KMS-11 (cell line): ENCODE results near the gene SLC24A4.

ENCODE experiments used
- H2AFZ ChIP-seq: fragments of 200-600 bp; sonication (generic); 2 replicates; pipeline ENCODE4 v1.6.1; 2016; ENCODE audit warnings: antibody characterized with exemption, mixed run types, low read depth
- H3K27ac ChIP-seq: fragments of 200-600 bp; sonication (generic); 2 replicates; pipeline ENCODE4 v1.6.1; 2016; ENCODE audit warnings: mild to moderate bottlenecking, mixed run types
- H3K27me3 ChIP-seq: fragments of 200-600 bp; sonication (generic); 2 replicates; pipeline ENCODE4 v1.6.1; 2017; ENCODE audit warnings: mild to moderate bottlenecking, low read depth, mixed run types, moderate library complexity; ENCODE audit not compliant: insufficient read depth
- H3K36me3 ChIP-seq: fragments of 200-600 bp; sonication (generic); 2 replicates; pipeline ENCODE4 v1.6.1; 2017; ENCODE audit warnings: mild to moderate bottlenecking, mixed run types; ENCODE audit not compliant: insufficient read depth
- H3K4me1 ChIP-seq: fragments of 200-600 bp; sonication (generic); 2 replicates; pipeline ENCODE4 v1.6.1; 2016; ENCODE audit warnings: mild to moderate bottlenecking, low read depth, mixed run types; ENCODE audit not compliant: poor library complexity, severe bottlenecking
- H3K4me2 ChIP-seq: fragments of 200-600 bp; sonication (generic); 2 replicates; pipeline ENCODE4 v1.7.0; 2016; ENCODE audit warnings: mild to moderate bottlenecking, mixed run types
- H3K4me3 ChIP-seq: fragments of 200-600 bp; sonication (generic); IDR thresholded peaks from 2 replicates; pipeline ENCODE4 v1.6.1; 2017; ENCODE audit warnings: low read depth, low read length, mixed read lengths; ENCODE audit not compliant: insufficient read depth
- H3K79me2 ChIP-seq: fragments of 200-600 bp; sonication (generic); 2 replicates; pipeline ENCODE4 v1.6.1; 2016; ENCODE audit warnings: low read depth, mixed run types; ENCODE audit not compliant: insufficient read depth
- H3K9ac ChIP-seq: fragments of 200-600 bp; sonication (generic); 2 replicates; pipeline ENCODE4 v1.6.1; 2016; ENCODE audit warnings: mild to moderate bottlenecking, mixed run types
- H4K20me1 ChIP-seq: fragments of 200-600 bp; sonication (generic); 2 replicates; pipeline ENCODE4 v1.6.1; 2016; ENCODE audit warnings: mild to moderate bottlenecking, mixed run types; ENCODE audit not compliant: insufficient read depth
- TF ChIP-seq, protein P1 (sequence below): fragments of 200-600 bp; sonication (generic); conservative IDR thresholded peaks from 2 replicates; pipeline ENCODE4 v1.6.1; 2017; ENCODE audit warnings: low read depth, mild to moderate bottlenecking, antibody characterized with exemption, low read length, moderate library complexity, mixed read lengths

The SLC24A4 gene

DNA sequence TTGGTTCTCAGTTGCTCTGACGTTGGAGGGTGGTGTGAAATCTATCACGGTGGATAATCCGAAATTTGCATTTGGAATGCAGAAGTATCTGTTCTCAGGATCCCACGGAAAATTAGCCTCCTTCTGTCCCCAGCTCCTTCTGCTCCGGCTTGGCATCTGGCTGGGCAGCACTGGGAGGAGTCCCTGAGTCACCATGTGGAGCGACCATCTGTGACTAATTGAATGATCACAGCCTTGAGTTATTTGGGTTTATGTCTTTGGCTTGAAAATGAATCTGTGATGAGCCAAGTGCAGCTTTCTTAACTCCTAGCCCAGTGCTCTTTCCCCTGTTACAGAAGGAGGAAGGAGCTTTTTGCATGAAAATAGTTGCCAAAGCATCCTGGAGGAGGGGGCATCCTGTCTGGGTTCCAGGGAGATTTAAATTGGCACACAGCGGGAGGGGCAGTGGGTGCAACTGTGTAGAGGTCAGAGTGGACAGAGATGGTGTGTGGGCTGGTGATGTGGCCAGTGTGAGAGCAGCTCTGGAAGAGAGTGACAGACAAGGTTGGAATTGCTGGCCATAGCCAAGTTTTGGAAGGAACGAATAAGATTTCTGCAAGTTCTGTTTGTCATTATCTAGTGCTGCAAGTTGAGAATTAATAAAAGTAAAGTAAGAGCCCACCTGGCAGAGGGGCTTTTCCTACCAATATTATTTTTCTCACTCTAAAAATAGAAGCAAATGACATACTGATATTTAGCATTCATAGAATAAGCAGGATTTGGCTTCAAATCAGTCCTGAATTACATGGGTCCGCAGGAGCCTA, 74.4 kb downstream of the SLC24A4 start:
- H3K27me3 ChIP-seq: no peaks in the 10 kb centered on the region
- TF ChIP-seq, protein P1, sequence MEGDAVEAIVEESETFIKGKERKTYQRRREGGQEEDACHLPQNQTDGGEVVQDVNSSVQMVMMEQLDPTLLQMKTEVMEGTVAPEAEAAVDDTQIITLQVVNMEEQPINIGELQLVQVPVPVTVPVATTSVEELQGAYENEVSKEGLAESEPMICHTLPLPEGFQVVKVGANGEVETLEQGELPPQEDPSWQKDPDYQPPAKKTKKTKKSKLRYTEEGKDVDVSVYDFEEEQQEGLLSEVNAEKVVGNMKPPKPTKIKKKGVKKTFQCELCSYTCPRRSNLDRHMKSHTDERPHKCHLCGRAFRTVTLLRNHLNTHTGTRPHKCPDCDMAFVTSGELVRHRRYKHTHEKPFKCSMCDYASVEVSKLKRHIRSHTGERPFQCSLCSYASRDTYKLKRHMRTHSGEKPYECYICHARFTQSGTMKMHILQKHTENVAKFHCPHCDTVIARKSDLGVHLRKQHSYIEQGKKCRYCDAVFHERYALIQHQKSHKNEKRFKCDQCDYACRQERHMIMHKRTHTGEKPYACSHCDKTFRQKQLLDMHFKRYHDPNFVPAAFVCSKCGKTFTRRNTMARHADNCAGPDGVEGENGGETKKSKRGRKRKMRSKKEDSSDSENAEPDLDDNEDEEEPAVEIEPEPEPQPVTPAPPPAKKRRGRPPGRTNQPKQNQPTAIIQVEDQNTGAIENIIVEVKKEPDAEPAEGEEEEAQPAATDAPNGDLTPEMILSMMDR: no peak
- no peaks in the 10 kb centered on the region for H3K36me3 ChIP-seq
- H3K4me3 ChIP-seq: no peak overlapping the region
- H4K20me1 ChIP-seq: no peaks in the 10 kb centered on the region
- no peak overlapping the region for H3K4me2 ChIP-seq
- H3K27ac ChIP-seq: no peak overlapping the region
- H3K4me1 ChIP-seq: no peaks in the 10 kb centered on the region
- no peaks in the 10 kb centered on the region for H3K79me2 ChIP-seq
- H2AFZ ChIP-seq: no peak overlapping the region
- H3K9ac ChIP-seq: no peak overlapping the region

DNA sequence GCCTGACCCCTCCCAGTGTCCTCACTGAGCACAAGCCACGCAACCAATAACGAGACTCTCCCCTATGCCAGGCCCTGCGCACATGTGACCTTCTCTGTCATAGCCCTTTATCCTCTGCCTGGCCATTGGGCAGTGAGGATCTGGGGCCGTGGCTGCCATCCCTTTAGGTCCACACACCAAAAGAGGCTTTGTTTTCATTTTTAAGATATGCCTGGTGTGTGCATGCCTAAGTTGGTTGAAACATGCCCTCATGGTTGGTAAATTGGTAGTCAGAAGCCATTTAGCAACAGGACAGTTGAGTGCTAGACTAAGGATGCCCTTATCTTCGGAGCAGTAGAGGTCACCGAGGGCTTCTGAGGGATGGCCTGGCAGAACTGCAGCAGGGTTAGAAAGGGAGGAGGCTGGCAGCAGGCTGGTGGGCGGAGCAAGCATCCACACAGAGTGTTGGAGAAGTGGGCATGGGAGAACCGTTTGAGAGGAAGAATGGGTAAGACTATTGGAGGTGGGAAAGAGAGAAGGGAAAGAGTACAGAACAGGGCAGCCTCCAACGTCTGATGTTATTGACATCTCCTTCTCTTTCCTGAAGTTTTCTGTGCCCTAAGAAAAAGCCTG, 75.1 kb downstream of the SLC24A4 start:
- TF ChIP-seq, protein P1: no peak
- no peaks in the 10 kb centered on the region for H4K20me1 ChIP-seq
- no peak overlapping the region for H3K27ac ChIP-seq
- no peaks in the 10 kb centered on the region for H3K79me2 ChIP-seq
- no peaks in the 10 kb centered on the region for H3K36me3 ChIP-seq
- no peak overlapping the region for H3K4me2 ChIP-seq
- no peaks in the 10 kb centered on the region for H3K4me1 ChIP-seq
- H2AFZ ChIP-seq: no peak overlapping the region
- no peak overlapping the region for H3K4me3 ChIP-seq
- H3K9ac ChIP-seq: no peak overlapping the region
- no peaks in the 10 kb centered on the region for H3K27me3 ChIP-seq

DNA sequence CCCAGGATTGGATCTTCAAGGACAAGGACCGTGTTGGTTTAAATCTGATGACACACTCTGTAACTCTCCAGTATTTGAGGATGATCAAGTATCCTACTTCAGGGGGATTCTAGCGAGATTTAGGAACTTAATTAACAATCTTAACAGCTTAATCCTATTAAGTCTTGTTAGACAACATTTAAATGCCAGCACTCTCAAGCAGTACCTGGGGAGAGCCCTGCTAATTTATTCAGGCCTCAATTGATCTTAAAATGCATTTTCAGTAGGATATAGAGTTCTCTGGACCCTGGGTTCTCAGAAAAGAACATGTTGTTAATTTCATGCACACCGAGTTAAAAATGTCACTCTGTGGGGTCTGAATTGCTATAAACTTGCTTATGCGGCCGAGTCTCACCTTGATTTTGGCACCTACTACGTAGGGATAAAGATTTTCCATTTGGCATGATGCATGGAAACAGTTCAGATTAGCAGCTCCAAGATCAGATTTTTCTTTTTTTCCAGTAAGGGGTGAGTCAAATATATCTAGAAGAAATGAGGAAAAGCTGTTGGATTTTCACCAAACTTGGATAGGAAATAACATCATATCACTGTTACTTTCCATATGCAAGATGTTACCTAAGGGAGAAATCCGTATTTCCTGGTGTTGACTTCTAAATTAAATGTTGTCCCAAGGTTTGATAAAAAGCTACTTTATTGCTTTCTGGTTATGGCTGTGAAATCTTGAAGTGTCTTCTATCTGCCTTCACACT, 76.1 kb downstream of the SLC24A4 start:
- no peaks in the 10 kb centered on the region for H3K27me3 ChIP-seq
- no peaks in the 10 kb centered on the region for H4K20me1 ChIP-seq
- H2AFZ ChIP-seq: no peak overlapping the region
- H3K4me3 ChIP-seq: no peak overlapping the region
- no peaks in the 10 kb centered on the region for H3K79me2 ChIP-seq
- no peaks in the 10 kb centered on the region for H3K4me1 ChIP-seq
- TF ChIP-seq, protein P1: no peak
- no peak overlapping the region for H3K27ac ChIP-seq
- H3K36me3 ChIP-seq: no peaks in the 10 kb centered on the region
- H3K9ac ChIP-seq: no peak overlapping the region
- H3K4me2 ChIP-seq: no peak overlapping the region

DNA sequence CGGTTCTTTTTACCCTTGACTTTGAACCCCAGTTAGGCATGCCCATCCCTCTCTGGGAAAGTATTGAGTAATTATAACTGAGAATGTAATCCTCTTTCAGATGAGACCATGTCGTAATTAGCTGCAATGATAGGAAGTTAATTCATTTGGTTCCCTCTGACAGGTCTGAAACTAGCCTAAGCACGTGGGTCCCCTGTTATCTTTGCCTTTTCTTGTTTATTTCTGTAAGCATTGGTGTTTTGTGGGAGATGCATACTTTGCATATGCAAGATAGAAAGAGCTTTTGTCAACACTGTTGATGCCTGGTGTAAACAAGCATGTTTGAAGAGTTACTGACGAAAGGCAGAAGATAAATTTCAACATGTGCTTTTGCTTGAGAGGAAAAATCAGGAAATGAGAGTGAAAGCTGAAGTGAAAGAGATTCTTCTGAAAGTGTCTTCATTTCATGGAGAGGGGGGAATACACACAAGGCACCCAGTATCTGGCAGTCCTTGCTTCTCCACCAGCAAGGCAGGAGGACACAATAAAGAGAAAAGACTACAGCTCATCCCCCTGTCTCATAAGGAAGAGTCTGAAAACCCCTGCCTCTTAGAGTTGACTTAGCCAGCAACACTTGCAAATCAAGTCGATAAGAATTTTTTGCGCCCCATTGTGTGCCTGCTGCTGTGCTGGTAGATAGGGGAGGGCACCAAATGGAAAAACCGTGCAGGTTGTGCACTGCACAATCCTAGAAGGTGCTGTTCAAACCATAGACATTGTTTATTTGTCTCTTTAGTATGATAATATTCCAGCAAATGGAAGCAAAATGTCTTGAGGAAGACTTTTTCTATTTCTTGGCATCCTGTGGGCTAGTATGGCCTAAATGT, 77.8 kb downstream of the SLC24A4 start:
- Histone ChIP-seq H3K27ac (no peak overlapping the region), H3K79me2 (no peaks in the 10 kb centered on the region), H4K20me1 (no peaks in the 10 kb centered on the region), H3K4me1 (no peaks in the 10 kb centered on the region), H3K4me2 (no peak overlapping the region), H3K4me3 (no peak overlapping the region), H3K36me3 (no peaks in the 10 kb centered on the region), H3K9ac (no peak overlapping the region), H3K27me3 (no peaks in the 10 kb centered on the region), H2AFZ (no peak overlapping the region)
- TF ChIP-seq, protein P1: no peak
